GM23338 (cell line): ENCODE results near the gene C1QBP.

Experiments
- CREB1 ChIP-seq: fragments of 250-450 bp; sonication (Bioruptor Pico); IDR thresholded peaks from 2 replicates; pipeline ENCODE4 v1.5.0; 2020; ENCODE audit warnings: low read depth, mild to moderate bottlenecking, moderate library complexity
- CTCF ChIP-seq, 2 experiments: fragments of 200-600 bp in 1 of 2; sonication (generic) in 1 of 2; conservative IDR thresholded peaks; 2 replicates each; pipeline versions ENCODE4 v1.5.1 to v1.6.1; 2016 to 2017; ENCODE audit warnings: antibody characterized with exemption in 2 of 2, low read depth in 2 of 2, mild to moderate bottlenecking in 2 of 2, moderate library complexity in 1 of 2
- ETS1 ChIP-seq: IDR thresholded peaks from 2 replicates; pipeline ENCODE4 v1.6.1; 2016; ENCODE audit warnings: antibody characterized with exemption
- EZH2 ChIP-seq: fragments of 200-600 bp; sonication (generic); IDR thresholded peaks from one replicate; pipeline ENCODE4 v1.8.0; 2017; ENCODE audit warnings: antibody characterized with exemption, mild to moderate bottlenecking, low read depth; ENCODE audit not compliant: unreplicated experiment
- NANOG ChIP-seq: IDR thresholded peaks from 2 replicates; pipeline ENCODE4 v1.6.1; 2016; ENCODE audit warnings: antibody characterized with exemption, borderline replicate concordance
- POLR2AphosphoS5 ChIP-seq: IDR thresholded peaks from 2 replicates; pipeline ENCODE4 v1.6.1; 2016; ENCODE audit warnings: antibody characterized with exemption, low read depth
- REST ChIP-seq: IDR thresholded peaks from one replicate; pipeline ENCODE4 v1.6.1; 2018; ENCODE audit warnings: antibody characterized with exemption; ENCODE audit not compliant: unreplicated experiment
- ZNF114 ChIP-seq: fragments of 250-450 bp; sonication (Bioruptor Pico); IDR thresholded peaks from 2 replicates; pipeline ENCODE4 v1.5.0; 2020; ENCODE audit warnings: mild to moderate bottlenecking, moderate library complexity

GRCh38 chr17:5422505-5422904 is 16.4 kb downstream of the C1QBP start:
- TF ChIP-seq CTCF (conservative IDR thresholded peaks at IDR 0.05; ENCODE audit: low read depth in 2 of 2) (no peak), ETS1 (no peak), POLR2AphosphoS5 (no peak), ZNF114 (CRISPR knock-in tag) (no peak), CREB1 (CRISPR knock-in tag) (no peak), REST (no peak), EZH2 (no peak), NANOG (no peak)
